ENCODE results near the gene OR5A1. TPM values are rescaled to one million over a fixed set of nuclear protein-coding genes. Genes with fewer than 3 reads are reported as not detected.

The OR5A1 gene
- total RNA-seq, 1 donor from 2014 or later = 0.02 TPM

DNA sequence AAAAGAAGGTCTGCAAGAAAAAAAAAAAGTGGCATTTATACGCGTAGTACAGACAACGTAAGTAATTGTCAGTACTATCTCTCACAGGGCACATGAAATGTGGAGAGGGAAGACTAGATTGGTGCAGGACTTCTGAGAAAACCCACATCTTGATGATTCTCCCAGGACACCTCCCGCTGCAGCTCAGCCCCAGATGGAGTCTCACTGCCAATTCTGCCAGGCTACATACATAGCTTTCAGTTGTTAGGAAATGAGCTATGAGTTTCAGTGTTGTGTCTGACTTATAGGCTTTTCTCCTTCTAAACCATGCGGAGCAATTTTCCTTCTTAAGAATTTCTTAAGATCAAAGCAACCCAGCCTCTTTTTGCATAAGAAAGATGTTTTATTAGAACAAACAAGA is 19.7 kb upstream of the OR5A1 start:
- no peaks in the 10 kb centered on the region for H3K79me2 ChIP-seq (ENCODE audit: low read depth)
- H3K9me3 Mint-ChIP-seq = peaks cover 2% of the 10 kb centered on the region

DNA sequence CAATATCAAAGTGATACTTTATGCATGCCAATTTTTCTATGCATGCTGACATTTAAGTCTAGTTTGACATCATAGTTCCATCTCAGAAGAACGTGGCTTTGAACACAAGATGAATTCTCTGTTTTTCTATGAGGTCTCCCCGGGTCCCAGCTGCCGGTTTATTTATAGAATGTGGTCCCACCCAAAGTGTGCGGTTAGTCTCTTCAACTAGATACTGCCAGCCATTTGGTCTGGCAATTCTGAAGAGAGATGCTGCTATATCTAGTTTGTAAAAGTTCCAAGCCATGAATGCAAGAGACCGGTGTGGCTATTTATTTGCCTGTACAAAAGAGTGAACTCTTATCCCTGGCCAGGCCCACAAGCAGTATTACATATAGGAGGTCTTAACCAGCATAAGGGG is 19.2 kb upstream of the OR5A1 start:
- no peak overlapping the region for H3K9ac ChIP-seq
- TF ChIP-seq EZH2 (IDR thresholded peaks at IDR 0.05) = no peak
- TF ChIP-seq, protein P1, sequence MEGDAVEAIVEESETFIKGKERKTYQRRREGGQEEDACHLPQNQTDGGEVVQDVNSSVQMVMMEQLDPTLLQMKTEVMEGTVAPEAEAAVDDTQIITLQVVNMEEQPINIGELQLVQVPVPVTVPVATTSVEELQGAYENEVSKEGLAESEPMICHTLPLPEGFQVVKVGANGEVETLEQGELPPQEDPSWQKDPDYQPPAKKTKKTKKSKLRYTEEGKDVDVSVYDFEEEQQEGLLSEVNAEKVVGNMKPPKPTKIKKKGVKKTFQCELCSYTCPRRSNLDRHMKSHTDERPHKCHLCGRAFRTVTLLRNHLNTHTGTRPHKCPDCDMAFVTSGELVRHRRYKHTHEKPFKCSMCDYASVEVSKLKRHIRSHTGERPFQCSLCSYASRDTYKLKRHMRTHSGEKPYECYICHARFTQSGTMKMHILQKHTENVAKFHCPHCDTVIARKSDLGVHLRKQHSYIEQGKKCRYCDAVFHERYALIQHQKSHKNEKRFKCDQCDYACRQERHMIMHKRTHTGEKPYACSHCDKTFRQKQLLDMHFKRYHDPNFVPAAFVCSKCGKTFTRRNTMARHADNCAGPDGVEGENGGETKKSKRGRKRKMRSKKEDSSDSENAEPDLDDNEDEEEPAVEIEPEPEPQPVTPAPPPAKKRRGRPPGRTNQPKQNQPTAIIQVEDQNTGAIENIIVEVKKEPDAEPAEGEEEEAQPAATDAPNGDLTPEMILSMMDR (IDR thresholded peaks at IDR 0.05) = no peak
- TF ChIP-seq EZH2phosphoT487 (IDR thresholded peaks at IDR 0.05) = no peak
- no peak overlapping the region for H3K27ac Mint-ChIP-seq
- no peak overlapping the region for H3K27ac ChIP-seq
- H3K36me3 ChIP-seq = no peaks in the 10 kb centered on the region
- H3K4me2 ChIP-seq = no peak overlapping the region
- no peak for DNase-seq (ENCODE audit: low spot score)
- H3K36me3 Mint-ChIP-seq = no peaks in the 10 kb centered on the region
- no peak overlapping the region for H2AFZ ChIP-seq (replicated peaks)
- no peaks in the 10 kb centered on the region for H4K20me1 ChIP-seq (ENCODE audit: low read depth)
- H3K27me3 Mint-ChIP-seq (ENCODE audit: insufficient read depth, low read depth) = no peaks in the 10 kb centered on the region
- no peaks in the 10 kb centered on the region for H3K4me1 Mint-ChIP-seq
- no peaks in the 10 kb centered on the region for H3K4me1 ChIP-seq
- no peaks in the 10 kb centered on the region for H3K9me3 ChIP-seq (ENCODE audit: low read depth)
- no peaks in the 10 kb centered on the region for H3K27me3 ChIP-seq
- H3K4me3 ChIP-seq = no peak overlapping the region
- no peak overlapping the region for H3K4me3 Mint-ChIP-seq
- H3F3A ChIP-seq (ENCODE audit: low read depth) = no peaks in the 10 kb centered on the region
- no peaks in the 10 kb centered on the region for H3K79me2 ChIP-seq (ENCODE audit: low read depth)
- H3K9me3 Mint-ChIP-seq = peaks cover 2% of the 10 kb centered on the region

More for the DNA sequence above, 19.7 kb upstream of the OR5A1 start:
- no peaks in the 10 kb centered on the region for H3K36me3 ChIP-seq
- DNase-seq (ENCODE audit: low spot score) = no peak
- Mint-ChIP-seq H3K36me3 (no peaks in the 10 kb centered on the region), H3K27me3 (ENCODE audit: insufficient read depth, low read depth) (no peaks in the 10 kb centered on the region), H3K4me1 (no peaks in the 10 kb centered on the region), H3K27ac (no peak overlapping the region), H3K4me3 (no peak overlapping the region)
- no peaks in the 10 kb centered on the region for H3F3A ChIP-seq (ENCODE audit: low read depth)
- no peaks in the 10 kb centered on the region for H3K4me1 ChIP-seq
- no peaks in the 10 kb centered on the region for H3K27me3 ChIP-seq
- H2AFZ ChIP-seq (replicated peaks) = no peak overlapping the region
- no peak overlapping the region for H3K4me3 ChIP-seq
- no peak overlapping the region for H3K4me2 ChIP-seq
- TF ChIP-seq EZH2 (IDR thresholded peaks at IDR 0.05) (no peak), EZH2phosphoT487 (IDR thresholded peaks at IDR 0.05) (no peak)
- TF ChIP-seq, protein P1 (IDR thresholded peaks at IDR 0.05) = no peak
- no peak overlapping the region for H3K9ac ChIP-seq
- H3K9me3 ChIP-seq (ENCODE audit: low read depth) = no peaks in the 10 kb centered on the region
- H3K27ac ChIP-seq = no peak overlapping the region
- no peaks in the 10 kb centered on the region for H4K20me1 ChIP-seq (ENCODE audit: low read depth)

DNA sequence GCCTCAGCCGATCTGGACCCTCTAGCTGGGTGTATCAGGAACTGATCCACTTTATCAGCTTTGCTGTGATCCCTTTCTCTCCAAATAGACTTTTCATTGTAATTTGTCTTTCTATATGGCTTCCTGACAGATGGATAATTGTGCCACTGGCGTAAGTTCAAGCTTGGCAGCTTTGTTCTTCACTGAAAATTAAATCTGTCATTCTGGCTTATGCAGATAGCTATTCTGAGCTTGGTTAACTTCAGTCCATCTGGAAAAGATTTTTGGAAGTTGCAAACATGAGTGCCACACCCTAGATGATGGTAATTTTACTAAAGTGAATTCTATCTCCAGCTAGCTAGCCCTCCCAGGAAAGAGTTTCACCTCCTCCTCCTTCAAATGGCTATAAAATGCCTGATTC is 18.1 kb upstream of the OR5A1 start:
- H3F3A ChIP-seq (ENCODE audit: low read depth) = no peaks in the 10 kb centered on the region
- H3K9ac ChIP-seq = no peak overlapping the region
- H3K27ac ChIP-seq = no peak overlapping the region
- no peaks in the 10 kb centered on the region for H3K36me3 ChIP-seq
- TF ChIP-seq EZH2 (IDR thresholded peaks at IDR 0.05) = no peak
- TF ChIP-seq, protein P1 (IDR thresholded peaks at IDR 0.05) = no peak
- TF ChIP-seq EZH2phosphoT487 (IDR thresholded peaks at IDR 0.05) = no peak
- no peaks in the 10 kb centered on the region for H3K4me1 ChIP-seq
- H3K9me3 ChIP-seq (ENCODE audit: low read depth) = no peaks in the 10 kb centered on the region
- H4K20me1 ChIP-seq (ENCODE audit: low read depth) = no peaks in the 10 kb centered on the region
- Mint-ChIP-seq H3K4me1 (no peaks in the 10 kb centered on the region), H3K27me3 (ENCODE audit: insufficient read depth, low read depth) (no peaks in the 10 kb centered on the region), H3K27ac (no peak overlapping the region), H3K9me3 (peaks cover 2% of the 10 kb centered on the region), H3K4me3 (no peak overlapping the region), H3K36me3 (no peaks in the 10 kb centered on the region)
- DNase-seq (ENCODE audit: low spot score) = no peak
- H3K27me3 ChIP-seq = no peaks in the 10 kb centered on the region
- no peaks in the 10 kb centered on the region for H3K79me2 ChIP-seq (ENCODE audit: low read depth)
- H3K4me3 ChIP-seq = no peak overlapping the region
- H2AFZ ChIP-seq (replicated peaks) = no peak overlapping the region
- H3K4me2 ChIP-seq = no peak overlapping the region

Data from neural progenitor cell (in vitro differentiated cells).